HUES64 (cell line): ENCODE data around the gene DHRS4.
"Not testable (repeated sequence)": the region's sequence is repeated elsewhere in the genome, so short reads cannot be mapped to it uniquely, and the experiment has no call there.

ENCODE experiments used
- H3K27ac ChIP-seq: 2 replicates; pipeline ENCODE4 v1.7.0; 2013; ENCODE audit warnings: low read depth, low read length, inconsistent platforms
- H3K27me3 ChIP-seq: 2 replicates; pipeline ENCODE4 v1.6.1; 2013; ENCODE audit warnings: mild to moderate bottlenecking, low read length; ENCODE audit not compliant: insufficient read depth
- H3K36me3 ChIP-seq: 2 replicates; pipeline ENCODE4 v1.6.1; 2013; ENCODE audit warnings: mild to moderate bottlenecking, low read length; ENCODE audit not compliant: insufficient read depth
- H3K4me1 ChIP-seq: 2 replicates; pipeline ENCODE4 v1.6.1; 2013; ENCODE audit warnings: mild to moderate bottlenecking, low read length, moderate library complexity; ENCODE audit not compliant: insufficient read depth
- H3K4me3 ChIP-seq: 2 replicates; pipeline ENCODE4 v1.5.1; 2013; ENCODE audit warnings: mild to moderate bottlenecking, low read length, moderate library complexity
- H3K9ac ChIP-seq: 2 replicates; pipeline ENCODE4 v1.6.1; 2013; ENCODE audit warnings: mild to moderate bottlenecking, low read depth, low read length
- H3K9me3 ChIP-seq: 2 replicates; pipeline ENCODE4 v1.6.1; 2013; ENCODE audit warnings: low read depth, low read length; ENCODE audit not compliant: insufficient read depth
- WGBS: fragments of 150-250, 120-280 bp; methylation state at CpG from one replicate; pipeline ENCODE4 v1.1.7; 2013; ENCODE audit warnings: missing lambda C conversion rate; 5-methylcytosine and 5-hydroxymethylcytosine counted together

The DHRS4 gene

GRCh38 chr14:24012726-24013273, 59.2 kb downstream of the DHRS4 start:
- not testable (repeated sequence) for H3K36me3 ChIP-seq, H3K27ac ChIP-seq, H3K4me1 ChIP-seq, H3K9ac ChIP-seq, H3K9me3 ChIP-seq, H3K27me3 ChIP-seq, H3K4me3 ChIP-seq
- 77% methylated on average over 4 of the region's 4 CpGs for WGBS

GRCh38 chr14:24013654-24014514, 60.3 kb downstream of the DHRS4 start:
- no peaks in the 10 kb centered on the region for H3K27me3 ChIP-seq
- WGBS = 46% methylated on average over 11 of the region's 12 CpGs
- H3K9ac ChIP-seq = no peak overlapping the region
- H3K36me3 ChIP-seq = no peaks in the 10 kb centered on the region
- H3K27ac ChIP-seq = no peak overlapping the region
- no peak overlapping the region for H3K4me3 ChIP-seq
- H3K9me3 ChIP-seq = no peaks in the 10 kb centered on the region
- H3K4me1 ChIP-seq = peaks cover 9% of the 10 kb centered on the region; the same call in 1 of the 2 replicates

- not testable (repeated sequence) for H3K27me3 ChIP-seq, H3K4me3 ChIP-seq, H3K27ac ChIP-seq, H3K9me3 ChIP-seq, H3K36me3 ChIP-seq, H3K9ac ChIP-seq, H3K4me1 ChIP-seq
- WGBS = 90% methylated on average over 6 of the region's 6 CpGs
Observed at GRCh38 chr14:24015745-24016144, 62.2 kb downstream of the DHRS4 start.
